ENCODE data around the gene AP3S2. TPM values are rescaled to one million over a fixed set of nuclear protein-coding genes. Genes with fewer than 3 reads are reported as not detected.
A peak's percentile ranks its signal among the peaks of the same experiment; 100 is the strongest.

Gene AP3S2
- total RNA-seq, 2 donors from 2014 or later, result 32.3 to 57.6 TPM

DNA sequence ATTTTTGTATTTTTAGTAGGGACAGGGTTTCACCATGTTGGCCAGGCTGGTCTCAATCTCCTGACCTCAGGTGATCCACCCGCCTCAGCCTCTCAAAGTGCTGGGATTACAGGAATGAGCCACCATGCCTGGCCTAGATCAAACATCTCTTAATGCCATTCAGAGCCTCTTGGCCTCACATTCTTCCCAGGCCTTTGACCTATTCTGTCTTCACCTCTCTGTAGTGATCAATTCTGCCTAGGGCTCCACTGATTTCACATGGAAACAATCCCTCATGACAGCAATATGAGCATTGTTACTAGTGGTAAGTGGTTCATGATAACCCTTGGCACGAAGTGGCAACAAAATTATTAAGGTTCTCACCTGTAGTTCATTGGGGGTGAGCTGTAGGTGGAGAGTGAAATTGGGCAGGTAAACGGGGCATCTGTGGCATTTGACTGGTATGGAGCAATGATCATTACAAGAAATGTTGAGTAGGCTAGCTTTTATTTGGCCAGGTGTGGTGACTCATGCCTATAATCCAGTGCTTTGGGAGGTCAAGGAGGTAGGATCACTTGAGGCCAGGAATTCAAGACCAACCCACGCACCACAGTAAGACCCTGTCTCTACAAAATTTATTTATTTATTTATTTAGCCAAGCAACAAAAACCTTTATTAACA is 23.8 kb upstream of the AP3S2 start:
- no peak for TF ChIP-seq POLR2A (IDR thresholded peaks at IDR 0.05)
- TF ChIP-seq, protein P1, sequence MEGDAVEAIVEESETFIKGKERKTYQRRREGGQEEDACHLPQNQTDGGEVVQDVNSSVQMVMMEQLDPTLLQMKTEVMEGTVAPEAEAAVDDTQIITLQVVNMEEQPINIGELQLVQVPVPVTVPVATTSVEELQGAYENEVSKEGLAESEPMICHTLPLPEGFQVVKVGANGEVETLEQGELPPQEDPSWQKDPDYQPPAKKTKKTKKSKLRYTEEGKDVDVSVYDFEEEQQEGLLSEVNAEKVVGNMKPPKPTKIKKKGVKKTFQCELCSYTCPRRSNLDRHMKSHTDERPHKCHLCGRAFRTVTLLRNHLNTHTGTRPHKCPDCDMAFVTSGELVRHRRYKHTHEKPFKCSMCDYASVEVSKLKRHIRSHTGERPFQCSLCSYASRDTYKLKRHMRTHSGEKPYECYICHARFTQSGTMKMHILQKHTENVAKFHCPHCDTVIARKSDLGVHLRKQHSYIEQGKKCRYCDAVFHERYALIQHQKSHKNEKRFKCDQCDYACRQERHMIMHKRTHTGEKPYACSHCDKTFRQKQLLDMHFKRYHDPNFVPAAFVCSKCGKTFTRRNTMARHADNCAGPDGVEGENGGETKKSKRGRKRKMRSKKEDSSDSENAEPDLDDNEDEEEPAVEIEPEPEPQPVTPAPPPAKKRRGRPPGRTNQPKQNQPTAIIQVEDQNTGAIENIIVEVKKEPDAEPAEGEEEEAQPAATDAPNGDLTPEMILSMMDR (IDR thresholded peaks at IDR 0.05), result no peak
- Histone ChIP-seq H3K4me3 (no peak overlapping the region), H3K27ac (peak overlapping the region in 1 of 4 donors; percentile 42), H3K36me3 (replicated peaks in 1 of 2; ENCODE audit: insufficient read depth in 1 of 2, low read depth in 2 of 2) (no peaks in the 10 kb centered on the region), H3K4me1 (peaks cover 13% of the 10 kb centered on the region), H3K9me3 (no peaks in the 10 kb centered on the region), H3K27me3 (no peaks in the 10 kb centered on the region)
- intact Hi-C loops (cut with DNase I), result no loop called here
- peak; percentile 49 for ATAC-seq
- no peak for DNase-seq
- WGBS, 2 donors, result 70% methylated on average over 4 of the region's 4 CpGs

DNA sequence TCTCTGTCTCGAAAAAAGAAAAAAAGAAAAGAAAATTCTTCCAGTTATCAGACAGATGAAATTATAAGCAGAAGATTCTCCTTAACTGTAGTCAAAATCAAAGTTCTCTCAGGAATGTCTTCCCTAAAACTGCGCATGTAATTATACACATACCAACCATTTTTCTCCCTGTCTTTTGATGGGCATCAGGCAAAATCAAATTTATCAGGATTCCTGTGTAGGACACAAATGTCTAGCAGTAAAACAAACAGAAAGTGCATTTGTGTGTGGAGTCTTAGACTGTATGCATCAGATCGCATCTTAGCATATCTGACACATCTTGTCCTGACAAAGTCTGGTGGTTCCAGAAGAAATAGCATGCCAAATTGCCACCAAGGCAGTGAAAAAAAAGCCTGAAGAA is 22.9 kb upstream of the AP3S2 start:
- no peak for DNase-seq
- Histone ChIP-seq H3K27me3 (no peaks in the 10 kb centered on the region), H3K4me1 (peaks cover 16% of the 10 kb centered on the region), H3K27ac (no peak overlapping the region), H3K9me3 (no peaks in the 10 kb centered on the region), H3K36me3 (replicated peaks in 1 of 2; ENCODE audit: insufficient read depth in 1 of 2, low read depth in 2 of 2) (no peaks in the 10 kb centered on the region), H3K4me3 (no peak overlapping the region)
- no peak for ATAC-seq
- intact Hi-C loops (cut with DNase I), result no loop called here
- WGBS, 2 donors, result 81 to 88% methylated on average over 3 of the region's 3 CpGs
- TF ChIP-seq POLR2A (IDR thresholded peaks at IDR 0.05), result no peak
- TF ChIP-seq, protein P1 (IDR thresholded peaks at IDR 0.05), result no peak

DNA sequence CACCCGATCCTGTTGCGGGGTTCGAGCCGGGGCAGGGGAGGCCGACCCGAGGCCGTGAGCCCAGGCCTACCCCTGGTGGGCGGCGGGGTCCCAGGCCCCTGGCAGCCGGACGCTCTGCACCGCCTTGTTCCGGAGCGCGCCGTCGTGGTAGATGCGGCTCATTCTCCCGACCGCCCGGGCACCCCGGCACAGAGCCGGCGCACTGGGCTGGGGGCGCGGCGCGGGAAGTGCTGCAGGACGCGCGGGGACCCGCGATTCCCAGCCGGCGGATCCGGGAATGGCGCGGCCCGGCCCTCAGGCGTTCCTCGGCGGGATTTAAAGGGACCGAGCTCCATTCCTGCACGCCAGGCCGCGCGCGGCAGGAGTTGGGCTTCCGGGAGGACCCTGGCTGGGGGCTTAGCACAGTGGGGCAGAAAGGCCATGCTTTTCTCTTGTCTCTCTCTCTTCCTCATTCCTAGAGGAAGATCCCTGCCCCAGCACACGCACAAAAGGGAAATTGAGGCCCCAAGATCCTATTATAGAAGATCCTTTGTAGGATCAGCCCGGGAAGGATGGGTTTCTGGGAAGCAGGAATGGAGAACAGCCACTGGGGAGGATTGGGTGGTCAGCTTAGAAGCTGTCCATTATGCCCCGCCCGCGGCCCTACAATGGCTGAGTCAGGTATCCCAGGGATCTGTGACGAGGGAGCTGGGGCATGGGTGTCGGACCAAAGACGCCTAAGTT is 19.0 kb upstream of the AP3S2 start, which contains the start of gene ARPIN:
Gene ARPIN (minus strand): TSS at position 279 of the 723 bp plus-strand sequence. CDS start 117 bp downstream, at position 162.
- H3K36me3 ChIP-seq (replicated peaks in 1 of 2; ENCODE audit: insufficient read depth in 1 of 2, low read depth in 2 of 2), result no peaks in the 10 kb centered on the region
- peaks cover 42% of the 10 kb centered on the region for H3K4me1 ChIP-seq
- H3K27ac ChIP-seq, result peak within 1 kb of the TSS; percentile 90 to 99 (median 94)
- peak; percentile 65 to 76 (median 74) for DNase-seq
- 7 to 40% methylated on average over 2 to 49 of the region's 57 CpGs for WGBS, 2 donors
- TF ChIP-seq, protein P1 (IDR thresholded peaks at IDR 0.05), result peak in 2 of 7 experiments; percentile 8 to 18
- peak in 2 of 3 donors; percentile 28 to 42 for TF ChIP-seq POLR2A (IDR thresholded peaks at IDR 0.05)
- no peaks in the 10 kb centered on the region for H3K9me3 ChIP-seq
- no peaks in the 10 kb centered on the region for H3K27me3 ChIP-seq
- peak; percentile 75 for ATAC-seq
- H3K4me3 ChIP-seq, result peak within 1 kb of the TSS; percentile 69 to 95
- intact Hi-C loops (cut with DNase I), result no loop called here

DNA sequence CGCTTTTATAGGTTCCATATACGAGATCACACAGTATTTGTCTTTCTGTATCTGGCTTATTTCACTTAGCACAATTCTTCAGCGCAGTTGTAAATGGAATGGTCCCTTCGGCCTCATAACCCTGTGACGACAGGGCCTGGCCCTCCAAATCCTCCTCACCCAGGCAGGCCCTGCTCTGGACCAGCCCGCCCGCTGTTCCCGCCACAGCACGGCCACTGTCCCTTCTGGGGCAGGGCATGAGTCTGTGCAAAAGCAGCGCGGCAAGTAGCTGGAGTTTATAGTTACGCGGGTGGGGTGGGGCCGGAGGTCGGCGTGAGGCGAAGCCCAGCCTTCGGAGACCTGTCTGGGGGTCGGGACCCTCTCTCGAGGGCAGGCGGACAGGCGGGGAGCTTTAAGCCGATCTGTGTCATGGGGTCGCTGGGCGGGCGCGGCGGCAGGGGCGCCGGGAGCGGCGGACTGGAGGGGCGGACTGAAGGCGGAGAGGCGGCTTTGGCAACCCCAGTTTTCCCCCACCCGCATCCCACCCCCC is 18.4 kb upstream of the AP3S2 start:
- H3K4me3 ChIP-seq, result peak overlapping the region; percentile 69 to 95
- intact Hi-C loops (cut with DNase I), result no loop called here
- H3K9me3 ChIP-seq, result no peaks in the 10 kb centered on the region
- H3K4me1 ChIP-seq, result peaks cover 38% of the 10 kb centered on the region
- peak; percentile 59 for ATAC-seq
- peak overlapping the region; percentile 90 to 99 (median 94) for H3K27ac ChIP-seq
- WGBS, 2 donors, result 4 to 5% methylated on average over 11 to 36 of the region's 36 CpGs
- no peaks in the 10 kb centered on the region for H3K27me3 ChIP-seq
- H3K36me3 ChIP-seq (replicated peaks in 1 of 2; ENCODE audit: insufficient read depth in 1 of 2, low read depth in 2 of 2), result no peaks in the 10 kb centered on the region
- DNase-seq, result peak; percentile 54 to 68 (median 62)
- TF ChIP-seq POLR2A (IDR thresholded peaks at IDR 0.05), result peak in 2 of 3 donors; percentile 67 to 69
- TF ChIP-seq, protein P1 (IDR thresholded peaks at IDR 0.05), result no peak
